NCI-H82 treated with DMSO at 0.1 percent for 48 hours (cell line): ENCODE measurements around the gene POGZ.
"Not testable (repeated sequence)": the region's sequence is repeated elsewhere in the genome, so short reads cannot be mapped to it uniquely, and the experiment has no call there.

Experiments
- DNase-seq: peaks from one replicate; lab custom pipeline; 2025; ENCODE audit not compliant: unreplicated experiment; lab: John Stamatoyannopoulos, UW

POGZ gene

GRCh38 chr1:151418081-151418480, 41.2 kb downstream of the POGZ start:
- no peak for DNase-seq

DNA sequence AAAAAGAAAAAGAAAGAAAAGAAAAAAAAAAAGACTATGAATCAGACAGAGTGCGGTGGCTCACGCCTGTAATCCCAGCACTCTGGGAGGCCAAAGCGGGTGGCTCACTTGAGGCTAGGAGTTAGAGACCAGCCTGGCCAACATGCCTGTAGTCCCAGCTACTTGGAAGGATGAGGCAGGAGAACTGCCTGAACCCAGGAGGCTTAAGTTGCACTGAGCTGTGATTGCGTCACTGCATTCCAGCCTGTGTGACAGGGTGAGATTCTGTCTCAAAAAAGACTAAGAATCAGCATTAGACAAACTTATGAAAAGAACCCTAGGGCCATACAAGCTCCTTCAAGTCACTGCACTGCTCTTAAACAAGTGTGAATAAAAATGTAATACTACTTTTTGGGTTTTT, 43.1 kb downstream of the POGZ start:
- DNase-seq, result no peak

DNA sequence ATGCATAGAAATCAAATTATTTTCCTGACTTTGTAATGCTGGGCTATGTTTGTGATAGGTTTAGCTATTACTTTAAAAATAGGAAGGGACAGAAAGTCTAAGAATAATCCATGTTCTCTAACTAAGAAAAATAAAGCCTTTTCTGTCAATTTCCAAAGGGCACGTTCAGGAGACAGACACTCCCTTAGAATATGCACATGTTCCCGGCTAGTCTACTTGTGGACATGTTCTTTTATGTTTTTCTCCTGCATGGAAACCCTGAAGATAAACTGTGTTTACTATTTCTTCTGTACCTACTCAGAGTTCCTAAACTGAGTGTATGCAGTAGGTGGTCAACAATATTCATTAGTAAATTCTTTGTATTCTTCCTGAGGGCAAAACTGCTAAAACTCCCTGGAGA, 47.4 kb downstream of the POGZ start:
- no peak for DNase-seq

- no peak for DNase-seq
Observed at GRCh38 chr1:151408891-151409290, 50.4 kb downstream of the POGZ start.

DNA sequence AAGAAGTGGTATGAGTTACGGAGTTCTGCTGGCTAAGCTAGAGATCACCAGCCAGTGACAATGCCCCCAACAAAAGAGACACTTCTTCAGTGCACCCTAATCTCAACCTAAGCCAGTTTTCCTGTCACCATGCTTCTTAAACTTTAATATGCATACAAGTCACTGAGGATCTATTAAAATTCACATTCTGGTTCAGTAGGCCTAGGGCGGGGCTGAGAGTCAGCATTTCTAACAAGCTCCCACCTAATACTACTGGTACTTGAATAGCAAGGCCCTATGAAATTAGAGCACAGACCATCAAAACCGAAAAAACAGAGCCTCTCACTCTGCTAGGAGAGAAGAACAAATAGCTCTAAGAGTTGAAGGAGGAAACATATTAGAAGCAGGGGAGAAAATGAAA, 52.0 kb downstream of the POGZ start:
- no peak for DNase-seq

DNA sequence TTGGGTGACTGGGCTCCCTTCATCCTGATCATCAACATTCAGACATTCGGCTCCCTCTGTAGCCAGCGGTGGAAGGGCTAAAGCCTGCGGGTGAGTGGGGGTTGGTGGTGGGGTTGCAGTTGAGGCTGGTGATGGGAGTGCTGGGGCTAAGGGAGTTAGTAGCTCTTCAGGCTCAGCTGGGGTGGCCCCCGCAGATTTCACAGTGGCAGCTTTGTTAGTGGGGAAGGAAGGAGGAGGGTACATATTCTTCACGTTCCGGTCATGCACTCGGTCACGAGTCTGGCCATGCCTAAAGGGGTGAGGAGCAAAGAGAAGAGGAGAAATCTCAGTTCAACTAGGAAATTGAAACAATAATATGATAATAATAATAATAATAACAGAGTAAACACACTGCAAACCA, 53.1 kb downstream of the POGZ start:
- no peak for DNase-seq

- DNase-seq, result no peak
Observed at GRCh38 chr1:151405187-151405951, 53.9 kb downstream of the POGZ start.

DNA sequence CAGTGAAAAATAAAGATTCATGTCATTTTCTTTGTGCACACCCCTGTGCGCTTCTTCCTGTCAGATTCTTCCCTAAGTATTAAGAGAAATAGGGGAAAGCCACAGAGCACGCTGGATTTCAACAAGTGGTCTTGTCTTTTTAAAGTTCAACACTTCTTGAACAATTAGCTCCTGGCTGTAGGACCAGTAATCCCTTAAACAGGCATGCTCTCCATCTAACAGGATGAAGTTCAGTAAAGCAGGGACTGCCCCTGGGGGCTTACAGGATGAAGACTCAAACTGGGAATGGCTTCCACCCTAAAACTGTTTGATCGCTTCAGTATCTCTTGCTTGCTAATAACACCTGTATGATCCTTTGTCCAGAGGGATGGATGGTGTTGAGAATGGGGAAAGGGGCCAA, 55.7 kb downstream of the POGZ start:
- DNase-seq, result peak; percentile 39

GRCh38 chr1:151402764-151403163, 56.5 kb downstream of the POGZ start:
- DNase-seq, result no peak

GRCh38 chr1:151401860-151402259, 57.4 kb downstream of the POGZ start:
- no peak for DNase-seq

- DNase-seq, result no peak
Observed at GRCh38 chr1:151401125-151401788, 58.0 kb downstream of the POGZ start.

GRCh38 chr1:151399324-151400171, 59.7 kb downstream of the POGZ start, which contains the start of gene PSMB4:
PSMB4 (plus strand) TSS chr1:151399573; CDS start chr1:151399588, 15 bp downstream.
- DNase-seq, result peak; percentile 91

DNA sequence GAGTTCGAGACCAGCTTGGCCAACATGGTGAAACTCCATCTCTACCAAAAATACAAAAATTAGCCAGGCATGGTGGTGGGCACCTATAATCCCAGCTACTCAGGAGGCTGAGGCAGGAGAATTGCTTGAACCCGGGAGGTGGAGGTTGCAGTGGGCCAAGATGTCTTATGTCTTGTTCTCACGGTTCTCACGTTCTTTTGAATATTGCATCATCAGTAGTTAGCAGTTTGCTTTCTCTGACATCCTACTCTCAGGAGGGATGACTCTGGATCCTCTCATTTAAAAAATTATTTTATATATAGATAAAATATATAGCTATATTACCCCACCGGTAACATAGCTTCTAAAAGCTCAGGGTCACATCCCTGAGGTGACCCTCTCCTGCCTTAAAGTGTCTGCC, 63.0 kb downstream of the POGZ start:
- not testable (repeated sequence) for DNase-seq

GRCh38 chr1:151393583-151393982, 65.7 kb downstream of the POGZ start:
- no peak for DNase-seq

DNA sequence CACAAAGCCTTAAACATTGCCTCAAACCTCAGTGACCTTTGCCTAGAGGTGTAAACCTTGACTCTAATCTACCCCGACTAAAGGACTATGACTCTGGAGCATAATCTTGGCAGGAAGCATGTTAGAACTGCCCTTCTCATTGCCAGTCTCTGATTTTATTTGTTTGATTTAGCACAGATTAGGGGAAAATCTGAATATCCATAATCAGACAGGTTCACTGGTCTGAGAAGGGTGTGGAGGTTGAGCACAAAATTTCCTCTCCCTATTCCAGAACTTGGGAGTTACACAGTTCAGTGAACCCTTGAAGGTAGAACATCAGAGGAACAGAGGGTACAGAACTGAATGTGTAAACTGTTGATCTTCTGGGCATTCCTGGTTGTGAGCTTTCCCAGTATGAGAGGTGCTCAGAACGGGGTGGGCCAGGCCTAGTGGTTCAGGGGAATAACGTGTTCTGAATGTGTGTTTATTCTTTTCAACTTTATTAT, 68.2 kb downstream of the POGZ start:
- DNase-seq, result no peak

DNA sequence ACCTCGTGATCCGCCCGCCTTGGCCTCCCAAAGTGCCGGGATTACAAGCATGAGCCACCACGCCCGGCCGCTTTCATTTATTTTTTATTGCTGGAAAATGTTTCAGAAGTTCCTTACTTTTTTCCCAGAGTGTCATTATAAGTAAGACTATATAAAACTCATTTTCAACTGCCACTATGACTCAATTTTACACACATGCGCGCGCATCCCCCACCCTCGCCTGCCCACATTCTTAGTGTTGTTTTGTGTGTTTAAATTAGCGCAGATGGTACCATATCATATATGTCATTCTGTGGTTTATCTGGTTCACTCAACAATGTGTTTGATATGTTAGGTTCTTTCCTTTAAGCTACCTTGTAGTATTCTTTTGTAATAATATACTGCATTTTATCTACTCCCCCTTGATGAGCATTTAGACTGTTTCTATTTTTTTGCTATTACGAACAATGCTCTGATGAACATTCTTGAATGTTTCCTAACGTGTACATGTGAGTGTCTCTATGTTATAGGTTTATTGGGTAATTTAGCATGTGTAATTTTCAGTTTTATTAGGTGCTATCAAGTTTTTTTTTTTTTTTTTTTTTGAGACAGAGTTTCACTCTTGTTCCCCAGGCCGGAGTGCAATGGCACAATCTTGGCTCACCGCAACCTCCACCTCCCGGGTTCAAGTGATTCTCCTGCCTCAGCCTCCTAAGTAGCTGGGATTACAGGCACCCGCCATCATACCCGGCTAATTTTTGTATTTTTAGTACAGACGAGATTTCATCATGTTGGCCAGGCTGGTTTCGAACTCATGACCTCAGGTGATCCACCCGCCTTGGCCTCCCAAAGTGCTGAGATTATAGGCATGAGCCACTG, 68.8 kb downstream of the POGZ start:
- DNase-seq, result not testable (repeated sequence)

DNA sequence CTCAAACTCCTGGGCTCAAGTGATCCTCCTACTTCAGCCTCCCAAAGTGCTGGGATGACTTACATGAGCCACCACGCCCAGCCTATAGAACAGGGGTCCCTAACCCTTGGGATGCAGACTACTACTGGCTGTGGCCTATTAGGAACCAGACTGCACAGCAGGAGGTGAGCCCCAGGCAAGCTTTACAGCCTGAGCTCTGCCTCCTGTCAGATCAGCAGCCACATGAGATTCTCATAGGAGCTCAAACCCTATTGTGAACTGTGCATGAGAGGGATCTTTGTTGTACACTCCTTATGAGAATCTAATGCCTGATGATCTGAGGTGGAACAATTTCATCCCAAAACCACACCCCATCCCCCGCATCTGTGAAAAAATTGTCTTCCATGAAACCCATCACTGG, 73.3 kb downstream of the POGZ start:
- DNase-seq, result no peak

GRCh38 chr1:151384584-151384983, 74.7 kb downstream of the POGZ start:
- no peak for DNase-seq

- DNase-seq, result no peak
Observed at GRCh38 chr1:151377150-151377884, 82.0 kb downstream of the POGZ start.

DNA sequence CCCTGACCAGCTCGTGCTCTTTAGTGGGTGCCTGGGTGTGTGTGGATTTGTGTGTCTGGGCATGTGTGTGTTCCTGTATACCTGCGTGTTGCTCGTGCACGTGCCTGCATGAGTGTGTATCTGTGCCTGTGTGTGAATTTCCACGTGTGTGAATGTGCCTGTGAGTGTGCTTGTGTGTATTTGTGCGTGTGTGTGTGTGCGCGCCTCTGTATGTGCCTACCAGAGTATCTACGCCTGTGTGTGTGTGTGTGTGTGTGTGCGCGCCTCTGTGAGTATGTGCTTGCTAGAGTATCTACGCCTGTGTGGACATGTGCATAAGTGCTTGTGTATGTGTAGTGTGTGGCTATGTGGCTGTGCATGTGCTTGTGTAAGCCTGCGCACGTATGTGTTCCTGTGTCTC, 86.1 kb downstream of the POGZ start:
- DNase-seq, result no peak
